ENCODE measurements around the gene IRF2BP2. TPM values are rescaled to one million over a fixed set of nuclear protein-coding genes. Genes with fewer than 3 reads are reported as not detected.
A peak's percentile ranks its signal among the peaks of the same experiment; 100 is the strongest.
"Not testable (repeated sequence)": the region's sequence is repeated elsewhere in the genome, so short reads cannot be mapped to it uniquely, and the experiment has no call there.

The IRF2BP2 gene
- total RNA-seq, 1 donor from 2014 or later = 63.5 TPM

GRCh38 chr1:234602334-234603220 lies 7.4 kb downstream of the IRF2BP2 start:
- DNase-seq (ENCODE audit: low read depth) = peak; percentile 78

DNA sequence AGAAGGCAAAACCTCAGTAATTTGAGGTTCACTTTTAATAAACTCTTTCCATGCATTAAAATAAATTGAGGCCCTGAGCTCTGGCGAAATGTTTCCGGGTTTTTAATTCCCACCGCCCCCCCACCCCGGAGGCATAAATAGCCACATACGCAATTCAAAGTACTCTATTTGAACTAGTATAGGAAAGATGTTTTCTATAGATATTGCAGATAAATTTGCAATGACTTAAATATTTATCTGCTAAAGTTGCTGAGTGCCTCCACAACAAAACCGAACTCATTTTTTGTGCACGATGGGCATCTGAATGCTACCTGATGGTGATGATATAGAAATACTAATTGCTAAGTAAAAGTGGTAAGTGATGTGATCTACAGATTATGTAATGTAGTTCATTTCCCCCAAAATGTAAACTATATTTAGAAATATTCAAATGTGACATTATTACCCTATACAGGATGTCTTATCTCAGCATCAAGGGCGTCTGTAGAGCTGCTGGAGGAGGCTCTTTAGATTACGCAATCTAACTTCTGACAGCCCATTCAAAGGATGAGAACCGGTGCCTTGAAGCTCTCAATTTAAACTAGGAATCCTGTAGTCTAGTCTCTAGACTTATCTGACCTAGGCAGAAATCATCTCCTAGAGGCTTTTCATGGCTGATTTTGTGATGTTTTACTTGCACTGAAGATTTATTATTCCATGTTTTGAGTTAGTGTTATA lies 8.5 kb downstream of the IRF2BP2 start:
- no peak for DNase-seq (ENCODE audit: low read depth)

GRCh38 chr1:234600418-234601281 lies 9.3 kb downstream of the IRF2BP2 start:
- DNase-seq (ENCODE audit: low read depth) = no peak

- peak; percentile 97 for DNase-seq (ENCODE audit: low read depth)
Observed at GRCh38 chr1:234599617-234600417, 10.2 kb downstream of the IRF2BP2 start.

DNA sequence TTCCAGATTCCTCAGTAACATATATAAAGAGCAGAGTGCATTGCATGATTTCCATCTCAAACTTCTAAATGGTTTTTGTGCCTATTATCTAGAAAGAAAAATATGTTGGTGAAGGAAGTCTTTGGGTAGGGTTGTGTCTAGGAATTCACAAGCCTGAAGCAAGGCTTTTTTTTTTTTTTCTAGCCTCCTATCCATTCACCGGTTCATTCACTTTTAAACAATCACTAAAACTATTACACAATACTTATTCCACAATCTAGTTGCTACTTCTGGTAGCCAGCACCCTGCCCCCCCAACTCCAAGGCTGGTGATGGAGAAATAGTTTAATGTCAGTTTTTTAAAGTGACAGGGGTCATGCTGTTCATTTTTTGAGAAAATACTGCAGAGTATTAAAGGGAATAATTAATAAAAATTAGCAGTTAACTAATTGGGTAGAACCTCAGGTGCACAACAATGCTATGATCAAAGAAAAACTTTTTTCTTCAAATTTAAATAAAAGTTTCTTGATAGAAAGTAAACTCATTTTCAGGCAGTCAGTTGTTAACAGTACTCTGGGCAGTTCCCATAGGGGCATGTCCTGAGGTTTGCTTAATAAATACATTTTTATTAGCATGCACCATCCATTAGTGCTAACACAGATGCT lies 10.9 kb downstream of the IRF2BP2 start:
- DNase-seq (ENCODE audit: low read depth) = no peak

DNA sequence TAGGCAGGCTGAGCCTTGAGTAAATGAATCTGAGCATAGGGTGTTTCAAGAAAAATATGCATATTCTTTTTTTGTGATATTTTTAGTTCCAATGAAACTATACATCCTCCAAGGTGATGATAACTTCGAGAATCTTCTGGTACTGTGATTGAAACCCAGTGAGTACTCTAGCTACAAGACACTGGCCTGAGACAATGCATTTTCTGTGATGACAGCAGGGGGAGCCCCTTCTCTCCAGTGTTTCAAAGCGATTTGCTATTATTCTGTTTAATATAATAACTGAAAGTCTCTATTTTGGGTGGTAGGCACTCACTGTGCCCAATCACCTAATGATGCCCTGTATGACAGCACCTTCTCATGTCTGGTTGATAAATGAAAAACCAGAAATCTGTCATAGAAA lies 12.1 kb downstream of the IRF2BP2 start:
- DNase-seq (ENCODE audit: low read depth) = peak; percentile 61

GRCh38 chr1:234595899-234596298 lies 14.1 kb downstream of the IRF2BP2 start:
- no peak for DNase-seq (ENCODE audit: low read depth)

DNA sequence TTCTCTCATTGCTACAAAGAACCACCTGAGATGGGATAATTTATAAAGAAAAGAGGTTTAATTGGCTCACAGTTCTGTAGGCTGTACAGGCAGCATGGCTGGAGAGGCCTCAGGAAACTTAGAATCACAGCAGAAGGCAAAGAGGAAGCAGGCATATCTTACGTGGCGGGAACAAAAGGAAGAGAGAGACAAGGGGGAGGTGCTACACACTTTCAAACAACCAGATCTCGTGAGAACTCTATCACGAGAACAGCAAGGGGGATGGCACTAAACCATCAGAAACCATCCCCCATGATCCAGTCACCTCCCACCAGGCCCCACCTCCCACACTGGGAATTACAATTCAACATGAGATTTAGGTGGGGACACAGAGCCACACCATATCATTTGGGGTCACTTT lies 15.4 kb downstream of the IRF2BP2 start:
- DNase-seq (ENCODE audit: low read depth) = not testable (repeated sequence)

DNA sequence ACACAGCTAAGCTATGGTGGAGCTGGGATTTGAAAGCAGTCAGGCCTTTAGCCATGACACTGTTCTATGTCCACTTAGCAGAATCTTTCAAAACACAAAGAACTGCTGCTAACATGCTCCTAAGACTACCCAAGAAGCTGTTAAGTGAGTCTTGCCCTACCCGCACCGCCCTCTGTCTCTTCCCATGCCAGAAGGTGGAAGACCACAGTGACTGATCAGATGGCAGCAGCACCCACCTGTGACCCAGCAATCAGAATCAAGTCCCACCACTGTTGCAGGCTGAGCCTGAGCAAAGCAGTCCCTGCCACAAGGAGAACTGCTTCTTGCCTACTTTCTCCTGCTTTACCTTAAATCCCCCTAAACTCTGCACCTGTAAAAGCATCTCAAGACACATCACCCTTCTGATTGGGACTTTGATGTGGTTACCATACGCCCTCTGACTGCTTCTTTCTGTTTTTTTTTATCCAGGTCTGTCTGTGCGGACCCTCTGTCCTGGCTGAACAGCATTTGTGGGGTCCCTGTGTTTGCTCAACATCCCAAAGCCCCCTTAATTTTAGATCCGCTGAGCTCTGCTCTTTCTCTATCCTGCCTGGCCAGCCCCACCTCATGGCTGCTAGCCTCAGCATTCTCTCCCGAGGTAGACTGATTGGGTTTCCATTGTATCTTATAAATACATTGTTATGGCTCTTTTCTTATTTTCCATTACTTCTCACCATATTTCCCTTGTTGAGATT lies 16.0 kb downstream of the IRF2BP2 start:
- no peak for DNase-seq (ENCODE audit: low read depth)

GRCh38 chr1:234593109-234593508 lies 16.9 kb downstream of the IRF2BP2 start:
- no peak for DNase-seq (ENCODE audit: low read depth)

- no peak for DNase-seq (ENCODE audit: low read depth)
Observed at GRCh38 chr1:234592240-234592639, 17.7 kb downstream of the IRF2BP2 start.

DNA sequence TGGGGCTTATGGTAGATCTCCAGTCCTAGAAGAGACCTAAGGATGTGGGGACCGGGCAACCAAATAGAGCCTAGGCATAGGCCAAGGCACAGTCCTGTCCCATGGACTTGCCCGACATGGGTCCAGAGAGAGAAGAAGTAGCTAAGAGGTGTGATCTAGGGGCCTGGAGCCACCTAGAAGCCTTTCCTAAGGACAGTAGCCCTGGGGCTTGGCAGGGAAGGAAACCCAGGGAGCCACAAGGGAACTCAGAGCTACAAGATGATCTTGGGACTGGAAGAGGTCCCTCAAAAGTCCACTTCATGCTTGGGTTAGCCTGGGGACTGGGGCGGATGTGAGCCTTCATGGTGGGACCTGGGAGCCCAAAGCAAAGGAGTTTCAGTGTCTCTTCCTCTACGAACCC lies 18.8 kb downstream of the IRF2BP2 start:
- DNase-seq (ENCODE audit: low read depth) = no peak

- peak; percentile 52 for DNase-seq (ENCODE audit: low read depth)
Observed at GRCh38 chr1:234589854-234590620, 19.9 kb downstream of the IRF2BP2 start.

GRCh38 chr1:234589064-234589800 lies 20.7 kb downstream of the IRF2BP2 start:
- DNase-seq (ENCODE audit: low read depth) = peak; percentile 83

GRCh38 chr1:234588386-234588785 lies 21.6 kb downstream of the IRF2BP2 start:
- DNase-seq (ENCODE audit: low read depth) = no peak

DNA sequence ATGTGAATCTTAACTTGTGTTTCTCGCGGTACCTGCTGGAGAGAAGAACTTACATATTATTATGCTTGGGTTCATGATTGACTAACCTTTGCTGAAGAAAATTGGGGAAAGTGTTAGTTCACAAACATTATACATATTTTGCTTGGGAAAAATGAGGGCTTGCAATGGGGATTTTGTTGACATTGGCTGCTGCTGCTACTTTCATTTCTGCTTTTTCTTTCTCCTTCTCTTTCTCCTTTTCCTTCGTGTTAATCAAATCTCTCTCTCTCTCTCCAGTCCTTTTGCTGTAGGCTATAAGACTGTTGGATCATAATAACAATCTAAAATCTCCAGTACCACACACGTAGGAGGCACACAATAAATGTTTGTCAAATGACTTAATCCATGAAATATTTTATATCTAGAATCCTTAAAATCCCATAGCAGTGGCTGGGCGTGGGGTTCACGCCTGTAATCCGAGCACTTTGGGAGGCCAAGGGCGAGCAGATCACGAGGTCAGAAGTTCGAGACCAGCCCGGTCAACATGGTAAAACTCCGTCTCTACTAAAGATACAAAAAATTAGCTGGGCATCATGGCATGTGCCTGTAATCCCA lies 23.0 kb downstream of the IRF2BP2 start:
- DNase-seq (ENCODE audit: low read depth) = no peak

DNA sequence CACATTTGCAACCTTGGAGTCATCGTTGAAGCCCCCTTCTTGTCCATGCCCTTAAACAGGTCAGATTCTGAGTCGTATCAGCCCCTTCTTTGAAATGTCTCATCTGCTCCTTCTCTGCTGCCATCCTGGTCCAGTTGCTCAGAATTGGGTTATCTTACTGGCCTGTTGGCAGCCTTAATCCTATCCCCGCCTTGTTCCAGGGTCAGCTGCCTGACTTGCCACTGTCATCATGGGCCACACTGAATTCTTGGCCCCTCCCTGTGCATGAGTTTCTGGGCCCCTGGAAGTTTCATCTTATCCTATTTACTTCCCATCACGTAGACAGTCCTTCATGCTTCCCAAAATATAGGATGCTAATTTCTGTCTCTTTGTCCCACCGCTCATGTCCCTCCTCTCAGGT lies 23.7 kb downstream of the IRF2BP2 start:
- DNase-seq (ENCODE audit: low read depth) = peak; percentile 43

Data from myocyte (in vitro differentiated cells).